GM21576 (cell line): ENCODE measurements around the gene ZNF468.
"Not testable (repeated sequence)": the region's sequence is repeated elsewhere in the genome, so short reads cannot be mapped to it uniquely, and the experiment has no call there.

Source experiments
- ATAC-seq: cut with Tn5 transposase; IDR thresholded peaks from one replicate; pipeline ENCODE4 v1.9.1; 2021; ENCODE audit warnings: mild to moderate bottlenecking, moderate library complexity; ENCODE audit not compliant: unreplicated experiment

The ZNF468 gene

GRCh38 chr19:52857378-52858191 lies at the start of gene ZNF468:
Gene ZNF468, minus strand, starts transcription at chr19:52857619. Its CDS starts 3,347 bp downstream, at chr19:52854272.
- ATAC-seq, result peak; percentile 95

DNA sequence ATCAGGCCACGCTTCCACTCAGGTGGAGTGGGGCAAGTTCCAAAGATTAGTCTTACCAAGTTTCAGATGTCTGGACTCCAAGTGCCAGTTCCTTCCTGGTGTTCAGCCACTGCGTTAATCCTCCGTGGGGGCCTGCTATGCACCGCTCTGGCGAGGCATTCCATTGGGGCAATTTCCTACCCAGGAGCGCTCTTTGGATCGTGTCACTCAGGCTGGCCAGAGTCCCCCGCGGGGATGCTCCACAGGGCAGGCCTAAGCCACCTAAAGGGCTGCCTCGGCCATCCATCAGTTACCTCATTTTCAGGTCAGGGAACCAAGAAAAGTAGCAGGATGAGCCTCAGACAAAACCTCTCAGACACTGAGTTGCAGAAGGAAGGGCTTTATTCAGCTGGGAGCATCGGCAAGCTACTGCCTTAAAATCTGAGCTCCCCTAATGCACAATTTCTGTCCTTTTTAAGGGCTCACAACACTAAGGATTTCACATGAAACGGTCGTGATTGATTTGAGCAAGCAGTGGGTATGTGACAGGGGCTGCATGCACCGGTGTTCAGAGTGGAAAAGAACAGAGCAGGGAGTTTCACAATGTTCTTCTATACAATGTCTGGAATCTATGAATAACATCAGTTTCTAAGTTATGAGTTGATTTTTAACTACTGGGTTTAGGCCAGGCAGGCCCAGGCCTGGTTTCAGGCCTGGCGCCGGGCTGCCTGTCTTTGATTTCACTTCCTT lies 46.8 kb upstream of the ZNF468 start:
- ATAC-seq, result not testable (repeated sequence)

- no peak for ATAC-seq
These were observed 44.4 kb upstream of the ZNF468 start for GRCh38 chr19:52901842-52902241.

- ATAC-seq, result not testable (repeated sequence)
These were observed 41.2 kb upstream of the ZNF468 start for GRCh38 chr19:52898596-52898995.

GRCh38 chr19:52898101-52898500 lies 40.7 kb upstream of the ZNF468 start:
- no peak for ATAC-seq

- peak; percentile 94 for ATAC-seq
These were observed 39.9 kb upstream of the ZNF468 start, which contains the start of gene ZNF320 for GRCh38 chr19:52897138-52897935. Gene ZNF320, minus strand, starts transcription at chr19:52897635. Its CDS starts 7,380 bp downstream, at chr19:52890255.

DNA sequence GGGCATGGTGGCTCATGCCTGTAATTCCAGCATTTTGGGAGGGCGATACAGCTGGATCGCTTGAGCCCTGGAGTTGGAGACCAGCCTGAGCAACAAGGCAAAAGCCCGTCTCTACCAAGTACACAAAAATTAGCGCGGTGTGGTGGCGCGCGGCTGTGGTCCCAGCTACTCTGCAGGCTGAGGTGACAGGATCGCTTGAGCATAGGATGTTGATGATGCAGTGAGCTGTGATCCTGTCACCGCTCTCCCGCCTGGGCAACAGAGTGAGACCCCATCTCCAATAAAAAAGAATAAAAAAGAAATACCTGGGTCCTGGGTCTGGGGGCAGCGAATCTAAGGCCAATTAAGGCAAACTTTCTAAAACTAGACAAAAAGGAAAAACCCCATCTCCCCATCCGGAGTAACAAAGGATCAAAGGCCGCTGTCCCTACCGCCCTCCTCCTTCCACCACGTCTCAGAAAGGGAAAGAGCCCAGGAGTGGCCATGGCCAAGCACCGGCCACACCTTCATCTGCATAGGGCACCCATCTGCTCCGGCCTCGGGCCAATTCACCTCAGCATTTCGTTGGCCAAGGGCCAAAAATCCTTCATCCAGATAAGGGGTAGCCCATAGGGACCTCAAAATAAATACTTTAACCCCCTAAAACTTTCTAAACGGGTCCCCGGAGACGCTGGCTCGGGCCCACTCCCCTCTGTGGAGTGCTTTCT lies 39.2 kb upstream of the ZNF468 start:
- no peak for ATAC-seq

- no peak for ATAC-seq
These were observed 33.9 kb upstream of the ZNF468 start for GRCh38 chr19:52891336-52891735.

- no peak for ATAC-seq
These were observed 32.5 kb upstream of the ZNF468 start for GRCh38 chr19:52889931-52890330.

- no peak for ATAC-seq
These were observed 31.7 kb upstream of the ZNF468 start for GRCh38 chr19:52889076-52889475.

GRCh38 chr19:52880895-52881389 lies 23.5 kb upstream of the ZNF468 start:
- ATAC-seq, result no peak

DNA sequence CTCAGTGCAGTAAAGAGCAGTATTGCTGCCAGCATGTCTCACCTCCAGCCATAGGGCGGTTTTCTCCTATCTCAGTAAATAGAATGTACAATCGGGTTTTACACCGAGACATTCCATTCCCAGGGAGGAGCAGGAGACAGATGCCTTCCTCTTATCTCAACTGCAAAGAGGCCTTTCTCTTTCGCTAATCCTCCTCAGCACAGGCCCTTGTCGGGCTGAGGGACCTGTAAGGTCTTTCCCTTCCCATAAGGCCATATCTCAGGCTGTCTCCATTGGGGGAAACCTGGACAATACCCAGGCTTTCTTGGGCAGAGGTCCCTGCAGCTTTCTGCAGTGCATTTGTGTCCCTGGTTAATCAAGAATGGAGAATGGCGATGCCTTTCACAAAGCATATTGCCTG lies 15.6 kb upstream of the ZNF468 start:
- not testable (repeated sequence) for ATAC-seq

DNA sequence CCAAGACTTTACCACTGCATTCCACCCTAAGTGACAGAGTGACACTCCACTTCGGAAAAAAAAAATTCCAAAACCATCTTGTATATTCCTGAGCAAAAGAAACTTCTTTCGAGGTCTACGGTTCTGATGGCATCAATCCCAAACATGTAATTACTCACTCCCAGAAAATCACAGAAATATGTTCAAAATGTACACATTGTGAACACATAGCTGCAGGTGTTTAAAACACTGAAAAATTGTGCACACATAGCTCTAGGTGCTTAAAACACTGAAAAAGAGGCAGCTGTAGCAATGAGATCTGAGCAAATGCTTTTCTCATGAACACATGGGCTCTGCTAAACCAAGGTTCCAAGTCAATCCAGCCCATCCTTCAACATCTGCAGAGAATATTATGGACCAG lies 14.0 kb upstream of the ZNF468 start:
- no peak for ATAC-seq

DNA sequence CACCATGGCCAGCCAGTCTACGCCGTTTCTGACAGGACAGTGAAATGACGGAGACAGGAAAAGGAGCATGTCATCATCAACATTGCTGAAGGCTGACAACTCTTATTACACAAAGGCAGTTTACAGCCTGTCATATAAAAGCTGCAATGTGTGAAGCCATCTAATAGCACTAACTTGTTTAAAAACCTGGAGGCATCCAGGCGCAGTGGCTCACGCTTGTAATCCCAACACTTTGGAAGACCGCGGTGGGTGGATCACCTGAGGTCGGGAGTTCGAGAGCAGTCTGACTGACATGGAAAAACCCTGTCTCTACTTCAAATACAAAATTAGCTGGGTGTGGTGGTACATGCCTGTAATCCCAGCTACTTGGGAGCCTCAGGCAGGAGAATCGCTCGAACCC lies 10.6 kb upstream of the ZNF468 start:
- not testable (repeated sequence) for ATAC-seq

DNA sequence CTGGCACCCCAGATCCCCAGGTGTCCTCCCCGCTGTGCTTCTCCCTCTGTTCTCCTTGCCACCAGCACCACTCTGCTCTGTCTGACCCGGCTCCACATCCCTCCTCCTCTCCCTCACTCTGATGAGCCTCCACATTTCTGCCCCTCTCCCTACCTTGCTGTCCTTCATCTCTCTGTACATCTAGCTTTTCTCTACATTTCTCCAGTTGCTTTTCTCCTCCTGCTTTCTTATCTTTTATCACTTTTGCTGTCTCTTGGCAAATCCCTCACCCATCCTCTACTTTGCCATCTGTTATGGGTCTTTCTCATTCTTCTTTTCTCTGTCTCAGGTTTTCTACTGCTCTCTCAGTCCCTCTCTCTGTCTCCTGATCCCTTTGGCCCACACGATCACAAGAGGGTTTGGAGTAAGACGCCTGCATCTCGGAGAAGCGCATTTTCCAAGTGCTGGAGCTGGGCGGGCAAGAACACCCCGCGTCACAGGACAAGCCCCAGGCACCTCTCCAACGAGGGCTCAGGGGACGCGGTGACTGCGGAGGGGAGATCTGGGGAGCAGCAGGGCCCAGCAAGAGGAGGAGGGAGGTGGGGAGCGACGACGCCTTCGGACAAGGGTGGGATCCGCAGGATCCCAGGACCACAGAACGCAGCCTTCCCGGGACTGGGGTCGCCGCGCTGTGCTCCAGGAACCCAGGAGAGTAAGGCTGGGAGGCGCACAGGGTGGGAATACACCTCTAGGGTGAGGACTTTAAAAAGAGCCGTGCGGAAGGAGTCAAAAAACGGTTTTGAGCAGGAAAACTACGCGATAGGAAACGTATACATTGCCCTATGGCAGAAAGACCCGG lies 660 bp downstream of the ZNF468 start:
- not testable (repeated sequence) for ATAC-seq

GRCh38 chr19:52847352-52847751 lies 10.1 kb downstream of the ZNF468 start:
- ATAC-seq, result not testable (repeated sequence)

DNA sequence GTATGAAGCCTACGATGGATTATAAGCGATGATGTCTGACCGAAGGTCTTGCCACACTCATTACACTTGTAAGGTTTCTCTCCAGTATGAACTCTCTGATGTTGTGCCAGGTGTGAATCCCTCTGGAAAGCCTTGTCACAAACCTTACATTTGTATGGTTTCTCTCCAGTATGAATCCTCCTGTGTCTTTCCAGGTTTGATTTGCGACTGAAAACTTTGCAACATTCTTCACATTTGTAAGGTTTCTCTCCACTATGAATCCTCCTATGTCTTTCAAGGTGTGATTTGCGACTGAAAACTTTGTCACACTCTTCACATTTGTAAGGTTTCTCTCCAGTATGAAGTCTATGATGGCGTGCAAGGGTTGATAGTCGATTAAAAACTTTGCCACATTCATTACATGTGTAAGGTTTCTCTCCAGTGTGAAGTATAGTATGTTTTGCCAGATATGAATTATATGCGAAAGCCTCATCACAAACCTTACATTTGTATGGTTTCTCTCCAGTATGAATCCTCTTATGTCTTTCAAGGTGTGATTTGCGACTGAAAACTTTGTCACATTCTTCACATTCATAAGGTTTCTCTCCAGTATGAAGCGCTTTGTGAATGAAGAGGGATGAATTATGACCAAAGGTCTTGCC lies 16.5 kb downstream of the ZNF468 start:
- ATAC-seq, result not testable (repeated sequence)

- ATAC-seq, result not testable (repeated sequence)
These were observed 23.1 kb downstream of the ZNF468 start for GRCh38 chr19:52834289-52834688.

- ATAC-seq, result not testable (repeated sequence)
These were observed 23.9 kb downstream of the ZNF468 start for GRCh38 chr19:52833541-52833940.
